Measurements from ENCODE around the gene TTC5.
"Not testable (repeated sequence)": the region's sequence is repeated elsewhere in the genome, so short reads cannot be mapped to it uniquely, and the experiment has no call there.

Gene TTC5

DNA sequence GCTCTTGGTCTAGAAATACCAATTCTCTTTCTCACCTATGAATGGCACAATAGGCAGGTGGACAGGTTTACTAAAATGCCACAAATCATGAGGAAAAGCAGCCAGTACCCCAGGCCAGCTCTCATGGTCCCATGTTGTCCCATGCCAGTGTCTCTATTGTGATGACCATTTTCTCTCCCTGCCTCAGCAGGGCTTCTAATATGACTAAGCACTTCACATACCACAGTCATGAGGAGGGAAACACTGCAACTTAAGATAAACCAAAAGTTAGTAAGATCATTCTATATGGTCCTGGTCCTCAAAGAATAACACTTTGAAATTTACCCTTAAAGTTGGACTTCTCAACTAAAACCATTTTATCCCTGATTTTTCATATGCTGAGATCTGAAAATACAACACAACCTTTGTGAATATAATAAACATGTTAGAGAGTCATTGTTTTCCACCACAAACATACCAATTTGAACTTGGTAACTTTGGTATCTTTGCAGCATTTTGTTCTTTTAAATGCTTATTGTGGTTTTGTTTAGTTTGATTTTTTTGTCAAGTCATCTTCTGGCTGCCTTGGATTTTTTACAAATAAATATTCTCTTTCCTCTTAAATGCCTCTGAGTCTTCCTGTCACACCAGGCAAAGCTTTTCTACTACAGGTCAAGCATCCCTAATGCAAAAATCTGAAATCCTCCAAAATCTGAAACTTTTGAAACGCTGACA, 3.6 kb downstream of the TTC5 start:
- no peak for DNase-seq (ENCODE audit: low spot score)

DNA sequence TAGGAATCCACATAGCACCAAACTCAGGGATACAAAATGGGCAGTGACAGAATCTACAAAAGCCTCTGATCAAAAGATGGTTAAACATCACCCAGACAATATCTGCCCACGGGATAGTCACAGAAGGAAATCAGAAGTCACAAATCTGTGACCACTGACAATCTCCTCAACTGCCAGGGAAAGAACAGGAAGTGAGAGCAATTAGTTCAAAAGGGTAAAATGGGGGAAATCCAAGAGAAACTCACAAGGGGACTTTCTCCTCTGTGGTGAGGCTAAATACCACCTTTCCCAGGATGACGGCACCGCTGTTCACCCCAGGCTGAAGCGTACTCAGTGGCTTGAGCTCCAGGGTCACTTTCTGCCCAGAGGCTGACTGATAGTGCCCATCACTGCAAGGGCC, 10.7 kb downstream of the TTC5 start:
- no peak for DNase-seq (ENCODE audit: low spot score)

DNA sequence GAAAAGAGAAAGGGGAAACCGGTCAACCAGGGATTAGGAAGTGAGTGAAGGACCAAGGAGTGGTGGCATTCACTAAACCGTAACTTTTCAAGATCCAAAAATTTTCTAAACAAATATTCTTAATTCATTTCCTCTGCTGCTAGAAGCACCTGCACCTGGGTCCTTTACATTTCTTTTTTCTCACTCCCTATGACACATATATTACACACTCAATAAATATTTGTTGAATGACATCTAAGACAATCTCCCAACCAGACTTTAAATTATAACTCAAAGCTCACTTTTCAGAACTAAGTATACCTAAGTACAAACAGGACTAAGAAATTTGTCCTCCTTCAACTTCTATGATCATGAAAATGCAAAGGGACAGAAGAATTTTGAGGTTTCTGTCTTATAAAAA, 11.1 kb downstream of the TTC5 start:
- no peak for DNase-seq (ENCODE audit: low spot score)

DNA sequence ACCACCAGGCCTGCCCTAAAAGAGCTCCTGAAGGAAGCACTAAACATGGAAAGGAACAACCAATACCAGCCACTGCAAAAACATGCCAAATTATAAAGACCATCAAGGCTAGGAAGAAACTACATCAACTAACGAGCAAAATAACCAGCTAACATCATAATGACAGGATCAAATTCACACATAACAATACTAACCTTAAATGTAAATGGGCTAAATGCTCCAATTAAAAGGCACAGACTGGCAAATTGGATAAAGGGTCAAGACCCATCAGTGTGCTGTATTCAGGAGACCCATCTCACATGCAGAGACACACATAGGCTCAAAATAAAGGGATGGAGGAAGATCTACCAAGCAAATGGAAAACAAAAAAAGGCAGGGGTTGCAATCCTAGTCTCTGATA, 23.8 kb downstream of the TTC5 start:
- not testable (repeated sequence) for DNase-seq (ENCODE audit: low spot score)

DNA sequence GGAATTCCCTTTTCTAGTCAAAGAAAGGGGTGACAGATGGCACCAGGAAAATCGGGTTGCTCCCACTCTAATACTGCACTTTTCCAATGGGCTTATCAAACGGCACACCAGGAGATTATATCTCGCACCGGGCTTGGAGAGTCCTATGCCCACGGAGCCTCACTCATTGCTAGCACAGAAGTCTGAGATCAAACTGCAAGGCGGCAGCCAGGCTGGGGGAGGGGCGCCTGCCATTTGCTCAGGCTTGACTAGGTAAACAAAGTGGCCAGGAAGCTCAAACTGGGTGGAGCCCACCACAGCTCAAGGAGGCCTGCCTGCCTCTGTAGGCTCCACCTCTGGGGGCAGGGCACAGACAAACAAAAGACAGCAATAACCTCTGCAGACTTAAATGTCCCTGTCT, 25.5 kb downstream of the TTC5 start:
- not testable (repeated sequence) for DNase-seq (ENCODE audit: low spot score)

DNA sequence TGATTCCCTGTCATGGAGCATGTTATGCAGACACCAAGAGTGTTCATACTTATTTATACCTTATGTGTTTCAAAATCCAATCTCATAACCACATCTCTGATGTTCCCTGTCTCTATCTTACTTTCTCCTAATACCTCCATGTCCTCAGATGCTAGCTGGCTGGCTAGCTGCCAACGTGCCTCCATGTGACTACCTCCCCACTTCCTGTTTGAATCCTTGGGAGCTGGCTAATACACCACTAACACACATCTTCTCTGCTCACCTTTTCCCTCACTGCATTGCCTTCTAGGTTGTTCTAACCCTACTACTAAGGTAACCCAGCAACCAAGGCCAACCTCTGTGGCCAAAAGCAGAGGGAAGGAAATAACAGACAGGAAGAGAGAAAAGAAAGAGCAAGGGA, 27.3 kb downstream of the TTC5 start:
- no peak for DNase-seq (ENCODE audit: low spot score)

DNA sequence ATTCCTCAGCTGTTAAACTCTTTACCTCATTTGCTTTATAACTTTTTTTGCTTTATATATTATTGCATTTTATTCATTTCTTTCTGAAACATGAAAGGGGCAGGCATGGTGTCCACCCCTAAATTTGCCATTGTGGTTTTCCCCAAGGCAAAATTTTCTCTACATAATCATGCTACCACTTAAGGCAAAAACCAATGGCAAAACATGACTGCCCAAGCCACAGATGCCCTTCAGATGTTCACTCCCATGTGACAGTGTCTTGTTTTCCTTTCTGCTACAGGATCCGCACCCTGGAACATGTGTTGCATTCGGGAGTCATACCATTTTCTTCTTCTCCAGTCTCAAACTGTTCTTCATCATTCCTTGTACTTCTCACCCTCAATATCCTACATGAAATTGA, 28.3 kb downstream of the TTC5 start:
- DNase-seq (ENCODE audit: low spot score): no peak

DNA sequence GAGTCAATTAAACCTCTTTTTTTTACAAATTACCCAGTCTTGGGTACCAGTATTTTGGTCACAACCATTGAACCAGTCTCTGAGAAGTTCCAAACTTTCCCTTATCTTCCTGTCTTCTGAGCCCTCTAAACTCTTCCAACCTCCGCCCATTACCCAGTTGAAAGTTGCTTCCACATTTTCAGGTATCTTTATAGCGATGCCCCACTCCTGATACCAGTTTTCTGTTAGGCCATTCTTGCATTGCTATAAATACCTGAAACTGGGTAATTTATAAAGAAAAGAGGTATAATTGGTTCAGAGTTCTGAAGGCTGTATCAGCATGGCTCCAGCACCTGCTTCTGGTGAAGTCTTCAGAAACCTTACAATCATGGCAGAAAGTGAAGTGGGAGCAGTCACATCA, 31.7 kb downstream of the TTC5 start:
- no peak for DNase-seq (ENCODE audit: low spot score)

DNA sequence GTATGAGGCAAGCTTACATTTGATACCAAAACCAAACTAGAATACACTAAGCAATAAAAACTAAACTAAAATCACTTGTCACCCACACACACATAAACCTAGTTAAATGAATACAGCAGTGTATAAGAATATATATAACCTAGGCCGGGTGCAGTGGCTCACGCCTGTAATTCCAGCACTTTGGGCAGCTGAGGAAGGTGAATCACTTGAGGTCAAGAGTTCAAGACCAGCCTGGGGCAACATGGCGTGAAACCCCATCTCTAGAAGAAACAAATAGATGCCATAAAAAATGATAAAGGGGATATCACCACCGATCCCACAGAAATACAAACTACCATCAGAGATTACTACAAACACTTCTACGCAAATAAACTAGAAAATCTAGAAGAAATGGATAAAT, 41.4 kb downstream of the TTC5 start:
- DNase-seq (ENCODE audit: low spot score): not testable (repeated sequence)

DNA sequence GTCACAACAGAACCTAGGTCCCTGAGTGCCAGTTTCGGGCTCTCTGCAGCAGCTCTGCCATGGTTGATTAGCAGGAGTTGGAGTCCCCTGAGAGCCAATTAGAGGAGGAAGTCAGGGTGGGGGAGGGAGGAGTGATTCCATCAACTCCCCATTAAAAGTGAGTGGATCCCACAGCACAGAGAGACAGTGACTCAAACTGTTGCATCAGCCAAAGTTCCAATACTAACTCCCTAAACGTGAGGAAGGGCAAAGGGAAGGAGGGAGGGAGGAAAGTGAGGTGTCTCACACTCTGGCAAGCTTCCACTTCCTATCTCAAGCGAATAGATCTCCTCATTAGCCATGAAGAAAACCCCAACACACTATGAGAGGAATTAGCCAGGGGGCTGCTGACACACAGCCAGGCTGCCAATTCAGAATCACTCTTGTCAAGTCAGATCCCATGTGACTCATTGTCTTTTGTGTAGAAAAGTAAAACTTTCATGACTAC, 43.1 kb downstream of the TTC5 start:
- no peak for DNase-seq (ENCODE audit: low spot score)

DNA sequence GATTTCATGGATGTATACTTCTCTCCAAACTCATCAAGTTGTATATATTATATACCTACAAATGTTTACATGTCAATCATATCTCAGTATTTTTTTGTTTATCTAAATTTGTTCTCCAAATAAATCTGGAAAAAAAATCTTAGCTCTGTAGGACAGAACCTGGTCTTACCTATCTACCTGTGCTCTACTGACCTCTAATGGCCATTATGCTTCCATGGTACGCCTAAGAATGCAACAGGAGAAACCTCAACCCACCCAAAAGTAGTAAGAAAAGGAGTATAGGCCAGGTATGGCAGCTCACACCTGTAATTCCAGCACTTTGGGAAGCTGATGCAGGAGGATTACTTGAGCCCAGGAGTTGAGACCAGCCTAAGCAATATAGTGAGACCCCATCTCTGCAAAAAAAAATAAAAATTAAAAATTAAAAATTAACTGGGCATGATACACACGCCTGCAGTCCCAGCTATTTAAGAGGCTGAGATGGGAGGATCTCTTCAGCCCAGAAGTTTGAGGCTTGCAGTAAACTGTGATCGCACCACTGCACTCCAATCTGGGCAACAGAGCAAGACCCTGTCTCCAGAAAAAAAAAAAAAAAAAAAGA, 58.0 kb downstream of the TTC5 start:
- DNase-seq (ENCODE audit: low spot score): no peak

All from left forelimb (tissue), 1 donor.